HG03442 (cell line): ENCODE results near the gene POU2AF3.

Experiments
- ATAC-seq: cut with Tn5 transposase; IDR thresholded peaks from one replicate; pipeline ENCODE4 v1.9.1; 2021; ENCODE audit warnings: mild to moderate bottlenecking, moderate library complexity; ENCODE audit not compliant: unreplicated experiment

POU2AF3 gene

GRCh38 chr11:111327908-111328624, 29.7 kb downstream of the POU2AF3 start:
- ATAC-seq, result no peak

- no peak for ATAC-seq
Measured at GRCh38 chr11:111329306-111330204, 31.2 kb downstream of the POU2AF3 start.

GRCh38 chr11:111330234-111330893, 32.0 kb downstream of the POU2AF3 start:
- no peak for ATAC-seq

- no peak for ATAC-seq
Measured at GRCh38 chr11:111331711-111332479, 33.5 kb downstream of the POU2AF3 start.

GRCh38 chr11:111334532-111335502, 36.5 kb downstream of the POU2AF3 start:
- no peak for ATAC-seq

- ATAC-seq, result no peak
Measured at GRCh38 chr11:111335549-111335948, 37.2 kb downstream of the POU2AF3 start.

GRCh38 chr11:111336062-111336461, 37.7 kb downstream of the POU2AF3 start:
- ATAC-seq, result no peak

- ATAC-seq, result no peak
Measured at GRCh38 chr11:111336582-111337256, 38.4 kb downstream of the POU2AF3 start.

- ATAC-seq, result no peak
Measured at GRCh38 chr11:111339758-111340388, 41.5 kb downstream of the POU2AF3 start.

GRCh38 chr11:111342329-111342728, 44.0 kb downstream of the POU2AF3 start:
- no peak for ATAC-seq

- no peak for ATAC-seq
Measured at GRCh38 chr11:111344032-111344431, 45.7 kb downstream of the POU2AF3 start.

- no peak for ATAC-seq
Measured at GRCh38 chr11:111347002-111347722, 48.8 kb downstream of the POU2AF3 start.

- ATAC-seq, result no peak
Measured at GRCh38 chr11:111347723-111348115, 49.4 kb downstream of the POU2AF3 start.

GRCh38 chr11:111348147-111348546, 49.8 kb downstream of the POU2AF3 start:
- ATAC-seq, result no peak

GRCh38 chr11:111349191-111349695, 50.9 kb downstream of the POU2AF3 start:
- no peak for ATAC-seq

GRCh38 chr11:111350811-111351210, 52.5 kb downstream of the POU2AF3 start:
- no peak for ATAC-seq

- ATAC-seq, result no peak
Measured at GRCh38 chr11:111351374-111352055, 53.2 kb downstream of the POU2AF3 start.
